ENCODE data around the gene ZCCHC14.
"Not testable (repeated sequence)": the region's sequence is repeated elsewhere in the genome, so short reads cannot be mapped to it uniquely, and the experiment has no call there.

DNA sequence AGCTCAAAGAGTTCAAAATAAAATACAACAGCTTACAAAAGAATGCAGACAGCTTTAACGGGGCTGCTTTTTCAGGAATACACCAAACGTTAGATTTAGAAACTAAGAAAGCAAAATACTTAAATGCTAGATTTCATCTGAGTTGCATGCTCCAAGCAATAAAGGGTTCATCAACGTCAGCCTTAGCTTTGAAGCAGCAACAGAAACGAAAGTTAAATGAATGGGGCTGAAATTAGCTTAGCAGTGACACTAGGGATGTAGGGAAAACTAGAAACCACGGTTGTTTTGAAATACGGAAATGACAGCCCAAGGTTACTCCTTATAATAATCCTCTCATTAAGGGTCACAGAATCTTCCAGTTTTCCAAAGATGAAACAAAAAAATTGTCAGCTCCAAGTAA is 3.9 kb downstream of the ZCCHC14 start:
- TF ChIP-seq, protein P1, sequence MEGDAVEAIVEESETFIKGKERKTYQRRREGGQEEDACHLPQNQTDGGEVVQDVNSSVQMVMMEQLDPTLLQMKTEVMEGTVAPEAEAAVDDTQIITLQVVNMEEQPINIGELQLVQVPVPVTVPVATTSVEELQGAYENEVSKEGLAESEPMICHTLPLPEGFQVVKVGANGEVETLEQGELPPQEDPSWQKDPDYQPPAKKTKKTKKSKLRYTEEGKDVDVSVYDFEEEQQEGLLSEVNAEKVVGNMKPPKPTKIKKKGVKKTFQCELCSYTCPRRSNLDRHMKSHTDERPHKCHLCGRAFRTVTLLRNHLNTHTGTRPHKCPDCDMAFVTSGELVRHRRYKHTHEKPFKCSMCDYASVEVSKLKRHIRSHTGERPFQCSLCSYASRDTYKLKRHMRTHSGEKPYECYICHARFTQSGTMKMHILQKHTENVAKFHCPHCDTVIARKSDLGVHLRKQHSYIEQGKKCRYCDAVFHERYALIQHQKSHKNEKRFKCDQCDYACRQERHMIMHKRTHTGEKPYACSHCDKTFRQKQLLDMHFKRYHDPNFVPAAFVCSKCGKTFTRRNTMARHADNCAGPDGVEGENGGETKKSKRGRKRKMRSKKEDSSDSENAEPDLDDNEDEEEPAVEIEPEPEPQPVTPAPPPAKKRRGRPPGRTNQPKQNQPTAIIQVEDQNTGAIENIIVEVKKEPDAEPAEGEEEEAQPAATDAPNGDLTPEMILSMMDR (conservative IDR thresholded peaks at IDR 0.05; ENCODE audit: low read depth, low read length), result not testable (repeated sequence)
- TF ChIP-seq EZH2 (IDR thresholded peaks at IDR 0.05; ENCODE audit: borderline replicate concordance, low read depth, low read length, poor library complexity, severe bottlenecking), result not testable (repeated sequence)
